Transverse colon (tissue), 4 donors: ENCODE results near the gene WNK4. TPM values are rescaled to one million over a fixed set of nuclear protein-coding genes. Genes with fewer than 3 reads are reported as not detected.

Experiments
- DNase-seq: peaks from one replicate; pipeline ENCODE4 v3.0.0-alpha.2; 2019
- H3K27ac ChIP-seq, 4 donors: fragments of 200-600 bp; sonication (generic); 2 replicates each; pipeline ENCODE4 v1.5.1; 2016 to 2018; ENCODE audit warnings: inconsistent platforms in 4 of 4
- H3K27me3 ChIP-seq: fragments of 200-600 bp; sonication (generic); 2 replicates; pipeline ENCODE4 v1.5.1; 2017; ENCODE audit warnings: inconsistent platforms
- H3K36me3 ChIP-seq, 4 donors: fragments of 200-600 bp; sonication (generic); 2 replicates each; pipeline ENCODE4 v1.5.1; 2017 to 2019; ENCODE audit warnings: inconsistent platforms in 4 of 4
- H3K4me1 ChIP-seq, 4 donors: fragments of 200-600 bp; sonication (generic); 2 replicates each; pipeline ENCODE4 v1.5.1; 2017 to 2020; ENCODE audit warnings: inconsistent platforms in 4 of 4
- H3K4me3 ChIP-seq, 4 donors: fragments of 200-600 bp; sonication (generic); 1 replicate in 1 of 4; 2 replicates in 3 of 4; pipeline versions ENCODE4 v1.5.1 to v1.6.1; 2017 to 2019; ENCODE audit warnings: inconsistent platforms in 4 of 4
- H3K9me3 ChIP-seq, 2 donors: fragments of 200-600 bp; sonication (generic); 2 replicates each; pipeline ENCODE4 v1.5.1; 2017 to 2019; ENCODE audit warnings: inconsistent platforms in 2 of 2
- EP300 ChIP-seq: sonication (generic); formaldehyde crosslinking; IDR thresholded peaks from one replicate; pipeline ENCODE4 v1.6.1; 2017; ENCODE audit warnings: antibody characterized with exemption, low read depth
- POLR2A ChIP-seq: fragments of 450-650 bp; IDR thresholded peaks from one replicate; pipeline ENCODE4 v1.6.1; 2016; ENCODE audit warnings: antibody characterized with exemption, mild to moderate bottlenecking, moderate library complexity
- POLR2AphosphoS5 ChIP-seq, 3 donors: sonication (generic); formaldehyde crosslinking; IDR thresholded peaks; one replicate each; pipeline ENCODE4 v1.6.1; 2016; ENCODE audit warnings: antibody characterized with exemption in 3 of 3
- WGBS, 2 donors: methylation state at CpG; one replicate each; pipeline ENCODE4 v1.1.5; 2018; ENCODE audit warnings: low coverage in 1 of 2; 5-methylcytosine and 5-hydroxymethylcytosine counted together
- in situ Hi-C, 4 donors: fragments of 200-750 bp; cut with MboI; loops; one replicate each; pipeline versions ENCODE4 v1.15.0 to v1.15.1; 2017; ENCODE audit warnings: low sequenced_read_pairs in 3 of 4, low pct_ligation_motif_present in 1 of 4, low pct_unique_long_range_greater_than_20kb in 1 of 4
- intact Hi-C: fragments of 100-400 bp; cut with DNase I; formaldehyde crosslinking; loops from one replicate; pipeline ENCODE4 v1.15.1; 2023; ENCODE audit warnings: low total_unique reads
- total RNA-seq, 4 donors: library from RNA; depleted of rRNA; stranded (reverse); fragments of >200 nt; gene quantifications; one replicate each; pipeline ENCODE4 v1.1.0, GENCODE V29; 2016
- TF ChIP-seq, protein P1 (sequence below), 5 experiments: fragments of 200-600 bp in 3 of 5; fragments of 450-650 bp in 2 of 5; sonication (generic) in 3 of 5; IDR thresholded peaks; 1 replicate in 2 of 5; 2 replicates in 3 of 5; pipeline ENCODE4 v1.5.1; 2016 to 2017; ENCODE audit warnings: antibody characterized with exemption in 5 of 5, inconsistent platforms in 3 of 5, mild to moderate bottlenecking in 2 of 5, moderate library complexity in 1 of 5

Gene WNK4
- total RNA-seq, 4 donors from 2014 or later, result 17.9 to 87.6 (median 40.9) TPM

DNA sequence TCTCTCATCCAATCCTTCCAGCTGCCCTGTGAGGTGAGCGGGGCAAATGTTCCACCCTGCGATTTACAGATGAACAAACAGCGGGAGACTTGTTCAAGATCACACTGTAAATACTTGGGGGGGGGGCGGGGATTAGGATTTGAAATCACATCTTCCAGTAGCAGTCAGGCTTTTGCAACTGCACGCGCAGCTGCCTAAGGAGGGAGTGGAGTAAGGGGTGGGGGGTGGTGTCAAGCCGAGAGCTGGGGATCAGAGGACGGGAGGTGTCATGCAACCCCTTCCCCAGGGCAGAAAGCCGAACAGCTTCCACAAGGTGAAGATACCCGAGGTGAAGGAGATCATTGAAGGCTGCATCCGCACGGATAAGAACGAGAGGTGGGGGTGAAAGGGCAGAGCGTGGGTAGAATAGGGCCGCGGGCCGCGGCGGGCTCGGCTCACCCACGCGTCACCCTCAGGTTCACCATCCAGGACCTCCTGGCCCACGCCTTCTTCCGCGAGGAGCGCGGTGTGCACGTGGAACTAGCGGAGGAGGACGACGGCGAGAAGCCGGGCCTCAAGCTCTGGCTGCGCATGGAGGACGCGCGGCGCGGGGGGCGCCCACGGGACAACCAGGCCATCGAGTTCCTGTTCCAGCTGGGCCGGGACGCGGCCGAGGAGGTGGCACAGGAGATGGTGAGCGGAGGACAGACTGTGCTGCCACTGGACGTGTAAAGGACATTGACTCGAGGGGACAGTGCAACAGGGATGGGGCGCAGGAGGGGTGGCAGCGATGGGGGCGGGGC is 4.6 kb downstream of the WNK4 start:
- no peak for TF ChIP-seq EP300
- Histone ChIP-seq H3K9me3 (no peaks in the 10 kb centered on the region), H3K27me3 (peaks cover 62% of the 10 kb centered on the region), H3K4me1 (peaks cover 0 to 28% (median 18%) of the 10 kb centered on the region in 4 donors), H3K36me3 (no peaks in the 10 kb centered on the region), H3K4me3 (no peak overlapping the region), H3K27ac (no peak overlapping the region)
- no peak for DNase-seq
- 40 to 67% methylated on average over 2 to 52 of the region's 52 CpGs for WGBS, 2 donors
- in situ Hi-C loops (no loop called here), intact Hi-C loops (no loop called here)

DNA sequence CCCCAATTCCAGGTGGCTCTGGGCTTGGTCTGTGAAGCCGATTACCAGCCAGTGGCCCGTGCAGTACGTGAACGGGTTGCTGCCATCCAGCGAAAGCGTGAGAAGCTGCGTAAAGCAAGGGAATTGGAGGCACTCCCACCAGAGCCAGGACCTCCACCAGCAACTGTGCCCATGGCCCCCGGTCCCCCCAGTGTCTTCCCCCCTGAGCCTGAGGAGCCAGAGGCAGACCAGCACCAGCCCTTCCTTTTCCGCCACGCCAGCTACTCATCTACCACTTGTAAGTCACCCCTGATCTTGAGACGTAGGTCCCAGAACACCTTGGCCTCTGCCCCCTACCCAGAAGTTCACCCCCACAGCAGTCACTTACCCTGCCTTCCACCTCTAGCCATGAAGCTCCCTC is 6.9 kb downstream of the WNK4 start:
- in situ Hi-C loops (no loop called here), intact Hi-C loops (no loop called here)
- TF ChIP-seq EP300 (no peak), POLR2A (no peak), POLR2AphosphoS5 (IDR thresholded peaks at IDR 0.05) (no peak)
- TF ChIP-seq, protein P1, sequence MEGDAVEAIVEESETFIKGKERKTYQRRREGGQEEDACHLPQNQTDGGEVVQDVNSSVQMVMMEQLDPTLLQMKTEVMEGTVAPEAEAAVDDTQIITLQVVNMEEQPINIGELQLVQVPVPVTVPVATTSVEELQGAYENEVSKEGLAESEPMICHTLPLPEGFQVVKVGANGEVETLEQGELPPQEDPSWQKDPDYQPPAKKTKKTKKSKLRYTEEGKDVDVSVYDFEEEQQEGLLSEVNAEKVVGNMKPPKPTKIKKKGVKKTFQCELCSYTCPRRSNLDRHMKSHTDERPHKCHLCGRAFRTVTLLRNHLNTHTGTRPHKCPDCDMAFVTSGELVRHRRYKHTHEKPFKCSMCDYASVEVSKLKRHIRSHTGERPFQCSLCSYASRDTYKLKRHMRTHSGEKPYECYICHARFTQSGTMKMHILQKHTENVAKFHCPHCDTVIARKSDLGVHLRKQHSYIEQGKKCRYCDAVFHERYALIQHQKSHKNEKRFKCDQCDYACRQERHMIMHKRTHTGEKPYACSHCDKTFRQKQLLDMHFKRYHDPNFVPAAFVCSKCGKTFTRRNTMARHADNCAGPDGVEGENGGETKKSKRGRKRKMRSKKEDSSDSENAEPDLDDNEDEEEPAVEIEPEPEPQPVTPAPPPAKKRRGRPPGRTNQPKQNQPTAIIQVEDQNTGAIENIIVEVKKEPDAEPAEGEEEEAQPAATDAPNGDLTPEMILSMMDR (IDR thresholded peaks at IDR 0.05), result no peak
- Histone ChIP-seq H3K36me3 (no peaks in the 10 kb centered on the region), H3K4me3 (no peak overlapping the region), H3K4me1 (peaks cover 0 to 12% (median 6%) of the 10 kb centered on the region in 4 donors), H3K9me3 (no peaks in the 10 kb centered on the region), H3K27ac (no peak overlapping the region), H3K27me3 (peaks cover 41% of the 10 kb centered on the region)
- no peak for DNase-seq
- WGBS, 2 donors, result 90% methylated on average over 10 of the region's 11 CpGs; no CpG with 5 or more reads in 1 of the 2 donors

DNA sequence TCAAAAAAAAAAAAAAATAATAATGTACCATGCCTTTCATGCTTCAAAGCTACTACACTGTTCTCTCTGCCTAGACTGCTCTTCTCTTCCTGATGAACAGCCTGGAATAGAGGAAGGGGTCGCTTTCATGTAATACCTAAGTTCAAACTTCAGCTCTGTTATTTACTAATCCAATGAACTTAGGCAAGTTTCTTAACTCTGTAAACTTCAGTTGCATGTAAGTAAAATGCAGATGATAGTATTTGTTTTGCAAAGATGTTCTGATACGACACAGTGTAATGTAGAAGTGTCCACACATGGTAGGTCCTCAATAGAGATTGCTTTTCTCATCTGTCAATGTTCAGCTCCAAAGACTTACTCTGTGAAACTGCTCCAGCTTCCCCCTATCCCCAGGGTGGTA is 11.5 kb downstream of the WNK4 start:
- Histone ChIP-seq H3K36me3 (no peaks in the 10 kb centered on the region), H3K27ac (no peak overlapping the region), H3K4me3 (no peak overlapping the region), H3K27me3 (no peaks in the 10 kb centered on the region), H3K4me1 (peaks cover 3 to 21% (median 17%) of the 10 kb centered on the region in 4 donors), H3K9me3 (no peaks in the 10 kb centered on the region)
- TF ChIP-seq POLR2A (no peak), EP300 (no peak), POLR2AphosphoS5 (IDR thresholded peaks at IDR 0.05) (no peak)
- TF ChIP-seq, protein P1 (IDR thresholded peaks at IDR 0.05), result no peak
- in situ Hi-C loops, result no loop called here
- intact Hi-C loops, result no loop called here
- no peak for DNase-seq
- WGBS, 2 donors, result 68 to 90% methylated on average over 2 of the region's 2 CpGs

DNA sequence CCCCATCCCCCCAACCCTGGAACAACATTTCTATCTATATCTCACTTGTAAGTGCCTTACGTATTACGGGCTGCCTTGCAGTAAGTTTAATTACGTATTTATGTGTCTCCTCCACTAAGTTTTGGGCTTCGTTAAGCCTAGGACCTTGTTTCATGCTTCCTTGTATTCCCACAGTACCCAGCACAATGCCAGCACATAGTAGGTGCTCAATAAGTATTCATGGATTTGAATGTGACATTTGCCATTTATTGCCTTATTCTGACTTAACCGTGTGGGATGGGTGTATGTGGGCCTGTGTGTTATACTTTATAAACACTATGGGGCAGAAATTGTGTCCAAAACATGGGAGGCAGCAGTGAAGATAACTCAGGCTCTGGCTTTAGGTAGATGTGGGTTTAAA is 12.1 kb downstream of the WNK4 start:
- no peak for DNase-seq
- no peaks in the 10 kb centered on the region for H3K9me3 ChIP-seq
- H3K27ac ChIP-seq, result no peak overlapping the region
- H3K4me1 ChIP-seq, result peaks cover 5 to 27% (median 21%) of the 10 kb centered on the region in 4 donors
- WGBS, 2 donors, result 68 to 92% methylated on average over 4 to 5 of the region's 5 CpGs
- no peaks in the 10 kb centered on the region for H3K27me3 ChIP-seq
- H3K4me3 ChIP-seq, result no peak overlapping the region
- in situ Hi-C loops, result no loop called here
- intact Hi-C loops, result no loop called here
- no peak for TF ChIP-seq POLR2AphosphoS5 (IDR thresholded peaks at IDR 0.05)
- TF ChIP-seq EP300, result no peak
- TF ChIP-seq, protein P1 (IDR thresholded peaks at IDR 0.05), result no peak
- H3K36me3 ChIP-seq, result no peaks in the 10 kb centered on the region
